Amniotic stem cell (primary cell): ENCODE results near the gene SCN4A.
"Not testable (repeated sequence)": the region's sequence is repeated elsewhere in the genome, so short reads cannot be mapped to it uniquely, and the experiment has no call there.

ENCODE experiments used
- DNase-seq: peaks from one replicate; lab custom pipeline; 2025; lab: John Stamatoyannopoulos, UW

The SCN4A gene

DNA sequence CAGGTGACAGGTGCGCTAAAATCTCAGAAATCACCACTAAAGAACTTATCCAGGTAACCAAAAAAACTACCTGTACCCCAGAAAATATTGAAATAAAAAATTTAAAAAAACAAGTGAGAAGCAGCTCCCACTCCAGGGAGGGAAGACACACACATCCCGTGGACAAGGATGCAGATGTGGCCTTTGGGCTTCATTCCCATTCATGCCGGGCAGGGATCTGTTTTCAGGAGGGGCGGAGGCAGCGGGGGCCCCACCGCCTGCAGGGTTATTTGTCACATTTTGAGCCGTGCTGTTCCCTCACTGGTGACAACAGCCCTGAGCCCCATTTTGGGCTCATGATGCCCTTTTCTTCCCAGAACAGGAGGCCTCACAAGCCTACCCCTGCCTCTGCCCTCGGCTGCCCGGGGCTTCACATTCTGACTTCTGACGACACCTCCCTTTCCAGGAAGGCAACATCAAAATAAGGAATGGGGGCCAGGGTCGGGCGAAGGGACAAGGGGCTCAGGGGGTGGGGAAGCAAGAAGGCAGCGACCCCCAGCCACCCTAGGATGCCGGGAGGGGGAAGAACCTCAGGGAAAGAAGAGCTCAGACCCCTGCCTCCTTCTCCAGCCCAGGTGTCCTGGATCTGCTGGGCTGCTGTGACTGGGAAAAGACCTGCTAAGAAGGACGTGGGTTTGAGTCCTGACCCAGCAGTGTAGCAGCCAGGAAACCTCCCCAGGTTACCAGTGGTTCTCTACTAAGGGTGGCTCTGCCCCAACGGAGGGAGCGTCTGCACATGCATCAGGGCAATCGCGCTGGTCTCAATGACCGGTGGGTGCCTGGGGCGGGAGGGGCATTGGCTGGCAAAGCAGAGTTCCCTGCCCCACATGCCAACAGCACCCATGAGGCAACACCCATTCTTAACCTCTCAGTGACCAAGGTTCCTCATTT lies 38.3 kb downstream of the SCN4A start:
- DNase-seq, result no peak

DNA sequence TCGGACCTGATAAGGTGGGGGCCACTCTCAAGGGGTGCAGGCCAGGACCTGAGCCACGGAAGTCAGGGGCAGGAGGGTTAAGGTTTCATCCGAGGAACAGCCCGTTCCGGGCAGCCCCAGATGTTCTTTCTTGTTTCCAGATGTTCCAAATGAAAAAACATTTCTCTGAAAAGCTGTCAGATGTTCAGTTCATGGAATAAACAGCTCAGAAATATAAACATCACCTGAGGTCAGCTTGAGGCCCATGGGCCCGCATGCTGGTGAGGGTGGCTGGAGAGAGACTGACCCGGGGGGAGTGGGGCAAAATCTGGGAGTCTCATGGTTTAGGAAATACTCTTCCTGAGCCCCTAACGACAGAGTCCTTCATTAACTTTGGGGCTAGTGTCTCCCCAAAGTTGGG lies 39.1 kb downstream of the SCN4A start:
- no peak for DNase-seq

DNA sequence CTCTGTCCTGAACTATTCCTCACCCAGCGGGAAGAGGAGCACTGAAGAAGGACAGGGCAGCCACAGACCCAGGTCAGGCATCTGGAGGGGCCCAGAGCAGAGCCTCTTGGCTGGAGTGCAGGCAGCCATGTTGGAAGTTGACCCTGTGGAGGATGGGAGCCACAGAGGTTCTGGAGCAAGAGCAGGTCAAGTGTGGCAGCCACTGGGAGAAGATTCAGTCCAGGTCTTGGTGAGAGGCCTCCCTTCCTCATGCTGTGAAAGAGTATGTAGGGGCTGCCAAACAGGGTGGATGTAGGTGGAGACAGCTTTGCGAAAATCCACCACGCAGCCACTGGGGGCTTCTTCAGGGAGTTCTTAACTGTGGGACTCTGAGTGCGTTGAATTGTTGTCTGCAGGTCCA lies 40.0 kb downstream of the SCN4A start:
- DNase-seq, result no peak

DNA sequence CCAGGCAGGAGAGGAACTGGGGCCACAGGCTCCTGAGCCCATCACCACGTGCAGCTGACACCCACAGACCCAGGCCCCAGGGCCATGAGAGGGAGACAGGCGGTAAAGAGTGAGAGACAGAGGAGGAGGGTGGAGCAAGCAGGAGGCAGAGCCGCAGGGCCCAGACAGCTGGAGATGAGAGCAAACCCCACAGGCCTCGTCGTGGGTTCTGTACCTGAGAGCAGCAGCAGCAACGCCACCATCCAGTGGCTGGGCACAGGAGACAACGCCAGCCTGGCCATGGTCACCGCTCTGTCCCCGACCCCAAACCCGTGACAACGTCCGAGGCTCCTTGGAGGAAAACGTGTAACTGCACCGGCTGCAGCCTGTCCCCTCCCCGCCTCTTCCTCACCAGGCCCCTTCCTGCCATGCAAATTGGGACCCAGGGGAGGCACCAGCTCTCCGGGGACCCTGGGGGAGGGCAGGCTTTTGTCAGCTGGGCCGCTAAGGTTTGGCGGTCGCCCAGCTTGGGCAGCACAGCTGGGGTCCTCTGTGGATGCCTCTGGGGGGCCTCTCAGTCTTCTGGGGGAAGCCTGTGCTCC lies 40.6 kb downstream of the SCN4A start, which contains the start of gene CD79B:
TSS of gene CD79B (minus strand) at position 351 of the 581 bp plus-strand sequence. CDS start at position 281, 70 bp downstream.
- DNase-seq, result no peak

DNA sequence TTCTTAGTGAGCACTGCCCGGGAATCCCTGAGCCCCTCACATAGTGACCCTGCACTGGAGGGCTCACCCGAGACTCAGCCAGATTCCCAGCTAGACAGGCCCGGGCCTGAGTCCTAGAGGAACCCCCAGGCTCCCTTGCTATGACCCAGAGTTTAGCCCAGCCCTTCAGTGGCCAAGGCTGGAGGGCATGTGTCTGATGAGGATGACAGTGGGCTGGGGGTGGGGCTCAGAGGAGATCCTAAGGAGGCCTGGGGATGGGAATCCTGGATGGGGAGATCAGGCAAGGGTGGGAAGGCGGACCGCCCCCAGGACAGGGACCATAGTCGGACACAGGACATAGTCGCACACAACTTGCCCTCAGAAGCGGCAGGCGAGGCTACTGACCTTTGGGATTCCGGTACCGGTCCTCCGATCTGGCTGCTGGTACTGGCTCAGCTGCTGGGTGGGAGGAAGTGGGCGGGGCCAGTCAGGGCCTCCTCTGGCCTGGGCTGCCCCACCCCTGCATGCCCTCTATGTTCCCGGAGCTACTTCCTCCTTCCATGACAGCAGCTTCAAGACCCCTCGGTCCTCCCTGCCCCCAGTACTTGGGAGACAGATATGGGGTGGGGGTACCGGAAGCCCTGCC lies 41.7 kb downstream of the SCN4A start:
- DNase-seq, result no peak

DNA sequence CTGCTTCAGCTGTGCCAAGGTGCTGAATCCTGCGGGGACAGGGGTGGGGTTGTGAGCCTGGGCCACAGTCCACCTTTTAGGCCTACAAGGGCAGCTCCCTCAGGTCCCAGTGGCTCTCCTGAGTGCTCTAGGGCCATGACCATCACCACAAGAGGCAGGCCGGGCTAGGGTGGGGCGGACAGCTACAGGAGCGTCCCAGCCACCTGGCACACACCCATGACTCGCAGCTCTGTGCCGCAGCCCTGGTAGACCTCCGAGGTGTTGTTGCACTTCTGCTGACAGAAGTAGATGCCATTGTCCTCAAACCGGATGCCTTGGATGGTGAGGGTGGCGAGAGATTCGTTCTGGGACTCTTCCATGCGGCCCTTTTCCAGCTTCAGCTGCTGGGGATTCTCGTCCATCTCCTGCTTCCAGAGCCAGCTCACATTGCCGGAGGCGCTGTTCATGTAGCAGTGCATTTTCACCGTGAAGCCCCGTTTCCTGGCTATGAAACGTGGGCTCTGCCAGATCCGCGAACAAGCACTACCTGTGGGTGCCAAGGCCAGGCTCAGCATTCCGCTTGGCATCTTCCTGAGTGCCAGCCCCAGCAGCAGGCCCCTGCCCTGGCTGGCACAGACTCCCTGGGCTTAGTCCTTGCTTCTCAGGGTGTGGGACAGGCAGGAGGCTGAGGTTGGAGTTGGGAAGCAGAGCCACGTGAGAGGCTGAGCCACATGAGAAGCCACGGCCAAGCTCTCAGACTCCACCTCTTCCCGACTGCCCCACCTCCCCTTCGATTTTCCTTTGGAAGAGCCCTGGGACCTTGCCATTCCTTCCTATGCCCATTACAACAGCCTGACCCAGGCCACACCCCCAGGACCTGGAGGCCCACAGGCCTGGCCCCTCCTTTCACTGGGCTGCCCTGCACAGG lies 42.6 kb downstream of the SCN4A start:
- no peak for DNase-seq

DNA sequence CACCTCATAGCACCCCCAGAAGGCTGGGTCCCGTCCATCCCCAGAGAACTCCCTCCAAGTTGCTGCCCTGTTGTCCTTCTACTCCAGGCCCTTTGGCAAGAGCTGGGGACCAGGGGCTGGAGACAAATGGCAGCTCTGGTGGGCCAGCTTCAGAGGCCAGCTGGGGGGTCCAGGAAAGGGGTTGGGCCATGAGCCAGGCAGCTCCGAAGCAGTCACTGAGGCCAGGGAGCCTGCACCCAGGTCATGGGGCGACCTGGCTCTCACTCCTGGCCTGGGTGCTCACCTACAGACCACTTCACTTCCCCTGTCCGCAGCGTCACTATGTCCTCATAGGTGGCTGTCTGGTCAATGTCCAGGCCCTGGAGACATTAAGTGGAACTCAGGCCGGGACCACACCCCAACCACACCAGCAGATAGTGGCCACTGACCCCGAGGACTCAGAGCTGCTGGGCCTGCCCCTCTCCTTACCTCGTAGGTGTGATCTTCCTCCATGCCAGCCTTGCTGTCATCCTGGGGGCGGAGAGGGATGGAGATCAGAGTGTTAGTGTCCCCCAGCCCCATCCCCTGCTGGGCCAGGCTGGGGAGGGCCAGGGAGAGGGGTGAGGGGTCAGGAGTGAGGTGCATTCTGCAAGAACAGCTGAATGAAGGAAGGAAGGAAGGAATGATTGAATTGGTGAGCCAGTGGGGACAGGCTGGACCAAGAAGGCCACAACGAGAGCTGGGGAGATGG lies 43.6 kb downstream of the SCN4A start:
- no peak for DNase-seq

DNA sequence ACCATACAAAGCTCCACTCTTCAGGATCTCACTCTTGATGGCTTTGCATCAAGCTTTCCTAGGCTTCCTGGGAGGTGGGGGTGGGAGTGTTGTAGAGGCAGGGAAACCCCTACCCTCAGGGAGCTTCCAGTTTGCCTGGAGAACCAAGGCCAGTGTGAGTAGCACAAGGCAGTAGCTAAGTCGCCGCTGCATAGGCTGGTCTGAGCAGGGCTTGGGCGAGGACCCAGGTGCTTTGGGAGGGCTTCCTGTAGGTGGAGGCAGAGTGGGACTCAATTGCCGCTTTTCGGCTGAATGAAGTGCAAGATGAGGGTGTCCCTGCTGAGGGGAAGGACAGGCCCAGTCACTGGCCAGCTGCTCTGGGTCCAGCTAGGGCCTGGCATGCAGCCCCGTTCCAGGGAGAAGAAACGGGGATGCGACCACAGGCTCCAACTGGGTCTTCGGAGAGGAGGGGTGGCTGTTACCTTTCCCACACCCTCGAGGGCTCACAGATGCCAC lies 44.5 kb downstream of the SCN4A start:
- DNase-seq, result no peak

DNA sequence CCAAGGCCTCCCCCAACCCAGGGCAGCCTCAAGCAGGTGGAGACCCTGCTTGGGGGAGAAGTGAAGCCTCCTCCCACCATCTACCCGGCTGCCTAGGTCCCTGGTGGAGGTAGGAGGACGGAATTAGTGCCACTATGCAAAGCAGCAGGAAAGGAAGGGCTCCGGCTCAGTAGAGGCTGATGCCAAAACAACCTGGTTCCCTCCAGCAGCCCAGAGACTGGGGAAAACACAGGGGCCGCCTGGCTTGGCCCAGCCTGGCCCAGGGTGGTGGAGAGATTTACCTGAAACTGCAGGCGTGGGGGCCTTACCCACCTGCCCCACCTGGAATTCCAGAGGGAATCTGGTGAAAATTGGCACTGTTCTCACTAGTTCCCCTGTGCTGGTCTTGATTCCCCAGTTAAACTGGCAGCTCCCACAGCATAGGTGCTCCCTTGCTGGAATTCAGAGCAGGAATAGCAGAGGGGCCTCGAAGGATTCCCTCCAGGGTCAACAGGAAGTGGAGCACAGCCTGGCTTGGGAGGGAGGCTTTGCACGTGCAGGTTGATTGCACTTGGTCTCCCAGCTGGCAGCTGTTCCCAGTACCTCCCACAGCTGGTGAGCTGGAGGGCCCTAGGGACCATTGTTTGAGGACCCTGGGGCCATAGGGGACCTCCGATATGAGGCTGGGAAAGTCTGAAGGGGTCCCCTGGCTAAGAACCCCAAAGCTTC lies 45.1 kb downstream of the SCN4A start:
- DNase-seq, result no peak

DNA sequence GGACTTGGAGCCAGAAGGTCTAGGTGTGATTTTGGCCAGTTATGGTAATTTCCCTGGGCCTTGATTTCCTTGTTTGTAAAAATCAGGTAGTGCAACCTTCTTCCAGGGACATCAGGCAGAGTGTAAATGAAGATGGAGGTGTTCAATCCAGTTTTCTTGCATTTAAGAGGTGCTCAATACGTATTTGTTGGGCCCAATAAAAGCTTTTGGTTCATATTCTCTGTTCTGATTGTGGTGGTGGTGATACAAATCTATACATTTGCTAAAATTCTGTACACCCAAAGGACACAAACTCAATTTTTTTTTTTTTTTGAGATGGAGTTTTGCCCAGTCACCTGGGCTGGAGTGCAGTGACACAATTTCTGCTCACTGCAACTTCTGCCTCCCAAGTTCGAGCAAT lies 46.6 kb downstream of the SCN4A start:
- no peak for DNase-seq

DNA sequence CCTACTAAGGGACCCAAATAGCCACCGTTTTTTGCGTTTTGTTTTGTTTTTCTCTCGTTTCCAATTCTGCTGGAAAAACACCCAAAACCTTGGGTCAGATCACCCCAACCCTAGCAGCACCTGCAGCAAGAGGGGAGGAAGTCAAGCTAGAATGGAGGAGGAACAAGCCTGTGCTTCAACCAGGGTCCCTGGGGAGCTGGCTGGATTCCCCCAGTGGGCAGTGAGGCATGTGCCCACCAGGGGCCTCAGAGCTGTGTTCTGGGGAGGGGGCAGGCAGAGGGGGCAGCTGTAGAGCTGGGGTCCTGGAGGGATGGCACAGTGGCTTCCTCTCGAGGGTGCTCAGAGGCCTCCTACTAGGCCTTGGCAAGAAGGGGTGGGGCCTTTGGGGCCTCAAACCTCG lies 47.1 kb downstream of the SCN4A start:
- no peak for DNase-seq

DNA sequence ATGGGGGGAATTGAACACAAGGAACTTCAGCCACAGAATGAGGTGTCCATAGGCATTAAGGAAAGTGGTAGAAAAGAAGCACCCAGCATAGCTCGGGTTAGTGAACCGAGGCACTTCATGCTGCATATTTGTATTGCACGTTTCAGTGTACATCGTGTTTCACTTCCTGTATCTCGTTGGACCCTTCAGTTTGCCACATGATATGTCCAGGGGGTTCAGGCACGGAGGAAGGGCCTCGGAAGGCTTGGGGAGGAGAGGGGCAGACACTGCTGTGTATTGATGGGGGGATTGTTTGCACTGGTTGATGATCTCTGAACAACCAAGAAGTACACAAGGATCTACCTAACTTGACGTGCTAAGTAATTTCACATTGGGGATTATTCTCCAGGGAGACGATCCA lies 50.3 kb downstream of the SCN4A start:
- not testable (repeated sequence) for DNase-seq

DNA sequence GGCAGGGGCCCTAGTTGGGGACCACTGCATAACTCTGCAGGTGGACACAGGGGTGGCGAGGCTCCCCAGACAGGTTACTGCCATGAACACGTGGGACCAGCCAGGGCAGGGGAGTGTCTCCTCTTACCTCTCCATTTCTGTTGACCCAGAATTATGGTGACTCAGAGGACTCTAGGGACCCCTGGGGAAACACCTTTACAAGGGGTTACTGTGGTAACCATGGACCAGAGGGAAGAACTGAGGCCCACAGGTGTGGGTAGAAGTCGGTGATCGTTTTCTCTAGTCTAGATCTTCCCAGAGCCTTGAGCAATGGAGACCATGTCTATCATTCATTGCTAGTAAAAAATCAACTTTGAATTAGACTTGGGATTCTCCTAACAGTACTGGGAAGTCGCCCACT lies 51.9 kb downstream of the SCN4A start:
- not testable (repeated sequence) for DNase-seq

DNA sequence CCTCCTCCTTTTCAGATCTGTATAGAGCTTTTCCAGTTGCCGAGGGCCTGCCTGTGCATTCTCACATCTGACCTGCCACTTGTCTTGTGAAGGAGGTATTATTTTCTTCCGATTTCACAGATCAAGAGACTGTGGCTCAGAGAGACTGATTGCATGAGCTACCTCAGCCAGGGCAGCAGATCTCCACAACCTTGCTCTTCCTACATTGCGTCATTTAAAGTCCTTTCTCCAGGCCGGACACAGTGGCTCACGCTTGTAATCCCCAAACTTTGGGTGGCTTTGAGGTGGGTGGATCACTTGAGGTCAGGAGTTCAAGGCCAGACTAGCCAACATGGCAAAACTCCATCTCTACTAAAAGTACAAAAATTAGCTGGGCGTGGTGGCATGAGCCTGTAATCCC lies 52.7 kb downstream of the SCN4A start:
- not testable (repeated sequence) for DNase-seq

DNA sequence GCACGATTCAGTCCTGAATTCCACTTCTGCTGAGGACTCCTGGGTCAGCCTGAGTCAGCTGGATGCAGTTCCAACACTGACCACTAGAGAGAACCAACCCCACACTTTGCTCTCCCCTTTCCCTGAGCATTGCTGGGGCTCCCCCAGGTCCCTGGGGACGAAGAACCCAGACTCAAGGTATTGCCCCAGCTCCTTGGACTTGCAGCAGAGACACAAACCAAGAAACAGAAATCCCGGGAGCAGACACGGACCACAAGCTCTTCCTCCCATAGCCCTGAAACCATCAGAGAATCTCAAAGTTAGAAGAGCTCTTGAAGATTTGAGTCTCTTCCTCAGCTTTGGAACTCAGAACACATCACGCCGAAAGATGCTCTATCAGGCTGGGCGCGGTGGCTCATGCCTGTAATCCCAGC lies 53.4 kb downstream of the SCN4A start:
- DNase-seq, result peak; percentile 5

DNA sequence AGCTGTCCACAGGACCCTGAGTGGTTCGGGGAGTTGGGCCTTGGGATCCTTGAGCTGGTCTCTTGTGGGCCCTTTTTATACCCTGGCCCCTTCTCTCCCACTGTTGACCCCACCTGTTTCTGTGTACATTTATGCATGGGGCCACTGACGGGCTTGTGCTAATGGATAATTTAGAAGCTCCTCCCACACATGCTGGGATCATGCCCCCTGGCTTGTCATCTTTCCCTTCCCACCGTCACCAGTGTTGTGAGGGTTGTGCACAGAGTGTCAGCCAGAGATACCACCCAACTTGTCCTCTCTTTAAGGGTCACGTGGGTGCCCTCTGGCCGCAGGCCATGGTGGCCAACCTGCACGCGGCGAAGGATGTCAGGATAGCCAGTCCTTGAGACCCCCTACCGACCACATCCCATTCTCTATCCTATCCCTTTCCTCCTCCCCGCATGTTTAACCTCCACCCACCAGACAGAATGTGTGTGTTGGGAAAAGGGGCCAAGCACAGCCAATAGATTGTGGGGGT lies 53.9 kb downstream of the SCN4A start, which contains the start of gene GH1:
TSS of gene GH1 (minus strand) at position 51 of the 517 bp plus-strand sequence. CDS start 63 bp downstream, outside the sequence.
- DNase-seq, result not testable (repeated sequence)

DNA sequence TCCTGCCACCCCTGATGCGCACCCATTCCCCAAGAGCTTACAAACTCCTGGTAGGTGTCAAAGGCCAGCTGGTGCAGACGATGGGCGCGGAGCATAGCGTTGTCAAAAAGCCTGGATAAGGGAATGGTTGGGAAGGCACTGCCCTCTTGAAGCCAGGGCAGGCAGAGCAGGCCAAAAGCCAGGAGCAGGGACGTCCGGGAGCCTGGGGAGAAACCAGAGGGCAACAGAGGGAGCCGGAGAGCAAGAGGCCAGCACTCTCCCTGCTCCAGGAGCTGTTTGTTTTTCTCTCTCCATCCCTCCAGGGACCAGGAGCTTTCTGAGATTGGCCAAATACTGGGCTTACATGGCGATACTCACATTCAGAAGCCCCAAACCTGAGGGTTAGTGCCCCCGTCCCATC lies 54.4 kb downstream of the SCN4A start:
- no peak for DNase-seq

DNA sequence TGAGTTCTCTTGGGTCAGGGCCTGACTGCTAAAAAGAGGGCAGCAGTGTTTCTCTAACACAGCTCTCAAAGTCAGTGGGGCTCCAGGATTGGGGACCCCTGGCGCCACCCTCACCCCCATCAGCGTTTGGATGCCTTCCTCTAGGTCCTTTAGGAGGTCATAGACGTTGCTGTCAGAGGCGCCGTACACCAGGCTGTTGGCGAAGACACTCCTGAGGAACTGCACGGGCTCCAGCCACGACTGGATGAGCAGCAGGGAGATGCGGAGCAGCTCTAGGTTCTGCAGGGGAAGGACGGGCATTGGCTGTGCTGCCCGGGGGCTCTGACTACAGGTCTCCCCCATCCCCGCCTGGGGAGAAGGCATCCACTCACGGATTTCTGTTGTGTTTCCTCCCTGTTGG lies 55.1 kb downstream of the SCN4A start:
- DNase-seq, result no peak

DNA sequence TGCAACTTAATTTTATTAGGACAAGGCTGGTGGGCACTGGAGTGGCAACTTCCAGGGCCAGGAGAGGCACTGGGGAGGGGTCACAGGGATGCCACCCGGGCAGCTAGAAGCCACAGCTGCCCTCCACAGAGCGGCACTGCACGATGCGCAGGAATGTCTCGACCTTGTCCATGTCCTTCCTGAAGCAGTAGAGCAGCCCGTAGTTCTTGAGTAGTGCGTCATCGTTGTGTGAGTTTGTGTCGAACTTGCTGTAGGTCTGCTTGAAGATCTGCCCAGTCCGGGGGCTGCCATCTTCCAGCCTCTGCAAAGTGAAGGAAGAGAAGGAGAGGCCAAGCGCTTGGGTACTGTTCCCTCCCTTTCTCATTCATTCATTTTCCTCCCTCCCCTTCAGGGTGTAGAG lies 55.5 kb downstream of the SCN4A start:
- not testable (repeated sequence) for DNase-seq
